ENCODE results near the gene MAD1L1. TPM values are rescaled to one million over a fixed set of nuclear protein-coding genes. Genes with fewer than 3 reads are reported as not detected.

MAD1L1 gene
- polyA plus RNA-seq, 6 donors from 2014 or later = 109 to 209 (median 158) TPM

- ATAC-seq (ENCODE audit: low read depth in 2 of 2) = no peak
- peak overlapping the region in 2 of 6 donors; percentile 42 to 54 for H3K27ac Mint-ChIP-seq
- no peak for DNase-seq
- no peaks in the 10 kb centered on the region for H3K27me3 Mint-ChIP-seq
- no peaks in the 10 kb centered on the region for H3K9me3 Mint-ChIP-seq
- peaks cover 4 to 38% of the 10 kb centered on the region in 2 donors for H3K36me3 Mint-ChIP-seq
- peaks cover 0 to 11% (median 0%) of the 10 kb centered on the region in 3 donors for H3K4me1 Mint-ChIP-seq
- no peak overlapping the region for H3K4me3 Mint-ChIP-seq
Observed at GRCh38 chr7:2217716-2218443, 14.9 kb downstream of the MAD1L1 start.

GRCh38 chr7:2217206-2217605 is 15.5 kb downstream of the MAD1L1 start:
- peak overlapping the region in 1 of 8 donors; percentile 48 for H3K4me3 Mint-ChIP-seq
- DNase-seq (no peak), ATAC-seq (ENCODE audit: low read depth in 2 of 2) (no peak)
- H3K36me3 Mint-ChIP-seq = peaks cover 11 to 45% of the 10 kb centered on the region in 2 donors
- no peaks in the 10 kb centered on the region for H3K27me3 Mint-ChIP-seq
- peak overlapping the region in 1 of 6 donors; percentile 64 for H3K27ac Mint-ChIP-seq
- no peaks in the 10 kb centered on the region for H3K9me3 Mint-ChIP-seq
- H3K4me1 Mint-ChIP-seq = peaks cover 0 to 11% (median 0%) of the 10 kb centered on the region in 3 donors

DNA sequence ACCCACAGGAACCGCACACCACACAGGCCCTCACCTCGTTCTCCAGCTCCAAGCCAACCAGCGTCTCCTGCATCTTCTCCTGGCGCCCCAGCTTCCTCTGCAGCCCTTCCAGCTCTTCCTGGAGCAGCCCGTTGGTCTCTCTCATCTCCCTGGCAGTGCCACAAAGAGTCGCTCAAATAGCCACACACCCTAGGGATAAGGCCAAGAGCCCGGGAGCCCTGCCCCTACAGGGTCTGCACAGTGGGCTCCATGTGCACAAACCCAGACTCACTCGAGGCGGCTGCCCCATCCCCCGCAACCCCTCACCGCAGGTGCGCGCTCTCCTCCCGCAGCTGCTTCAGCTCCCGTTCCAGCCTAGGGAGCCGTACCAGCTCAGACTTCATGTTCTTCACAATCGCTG is 16.9 kb downstream of the MAD1L1 start:
- peaks cover 0 to 7% (median 0%) of the 10 kb centered on the region in 3 donors for H3K4me1 Mint-ChIP-seq
- ATAC-seq (ENCODE audit: low read depth in 2 of 2) = no peak
- H3K9me3 Mint-ChIP-seq = no peaks in the 10 kb centered on the region
- peak overlapping the region in 2 of 6 donors; percentile 78 to 91 for H3K27ac Mint-ChIP-seq
- DNase-seq = no peak
- H3K4me3 Mint-ChIP-seq = no peak overlapping the region
- H3K27me3 Mint-ChIP-seq = no peaks in the 10 kb centered on the region
- peaks cover 11 to 39% of the 10 kb centered on the region in 2 donors for H3K36me3 Mint-ChIP-seq

- Mint-ChIP-seq H3K4me3 (no peak overlapping the region), H3K36me3 (peaks cover 11 to 39% of the 10 kb centered on the region in 2 donors), H3K9me3 (no peaks in the 10 kb centered on the region), H3K4me1 (peaks cover 0 to 7% (median 0%) of the 10 kb centered on the region in 3 donors), H3K27ac (peak overlapping the region in 1 of 6 donors; percentile 38), H3K27me3 (no peaks in the 10 kb centered on the region)
- no peak for DNase-seq
- ATAC-seq (ENCODE audit: low read depth in 2 of 2) = no peak
Observed at GRCh38 chr7:2214636-2215035, 18.1 kb downstream of the MAD1L1 start.

- ATAC-seq (ENCODE audit: low read depth in 2 of 2) = no peak
- Mint-ChIP-seq H3K4me1 (peaks cover 0 to 7% (median 4%) of the 10 kb centered on the region in 3 donors), H3K9me3 (no peaks in the 10 kb centered on the region), H3K4me3 (no peak overlapping the region), H3K36me3 (peaks cover 11 to 39% of the 10 kb centered on the region in 2 donors), H3K27ac (peak overlapping the region in 3 of 6 donors; percentile 24 to 58 (median 29)), H3K27me3 (no peaks in the 10 kb centered on the region)
- DNase-seq = no peak
Observed at GRCh38 chr7:2213551-2214215, 19.1 kb downstream of the MAD1L1 start.

- H3K4me3 Mint-ChIP-seq = peak overlapping the region in 1 of 8 donors; percentile 30
- ATAC-seq (ENCODE audit: low read depth in 2 of 2) (no peak), DNase-seq (no peak)
- peaks cover 11 to 32% of the 10 kb centered on the region in 2 donors for H3K36me3 Mint-ChIP-seq
- peak overlapping the region in 1 of 6 donors; percentile 14 for H3K27ac Mint-ChIP-seq
- H3K9me3 Mint-ChIP-seq = no peaks in the 10 kb centered on the region
- H3K27me3 Mint-ChIP-seq = no peaks in the 10 kb centered on the region
- peaks cover 0 to 5% (median 4%) of the 10 kb centered on the region in 3 donors for H3K4me1 Mint-ChIP-seq
Observed at GRCh38 chr7:2212906-2213305, 19.8 kb downstream of the MAD1L1 start.

DNA sequence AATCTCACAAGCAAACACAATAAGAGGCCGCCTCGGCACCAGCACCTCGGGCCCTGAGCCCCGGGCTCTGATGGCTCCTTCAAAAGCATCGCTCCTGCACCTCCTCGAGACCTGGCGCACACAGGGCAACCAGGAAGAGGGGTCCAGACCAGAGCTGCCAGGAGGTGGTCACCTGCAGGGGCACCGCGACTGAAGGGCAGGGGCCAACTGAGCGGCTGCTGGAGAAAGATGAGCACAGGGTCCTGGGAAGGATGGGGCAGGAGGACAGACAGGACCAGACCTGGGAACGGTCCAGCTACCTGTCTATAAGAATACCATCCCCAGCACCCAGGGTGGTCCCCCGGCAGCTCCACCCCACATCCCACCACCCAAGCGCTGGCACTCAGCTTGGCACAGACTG is 20.8 kb downstream of the MAD1L1 start:
- H3K9me3 Mint-ChIP-seq = no peaks in the 10 kb centered on the region
- H3K36me3 Mint-ChIP-seq = peaks cover 11 to 29% of the 10 kb centered on the region in 2 donors
- ATAC-seq (ENCODE audit: low read depth in 2 of 2) (no peak), DNase-seq (no peak)
- peak overlapping the region in 1 of 6 donors; percentile 57 for H3K27ac Mint-ChIP-seq
- peaks cover 0 to 5% (median 4%) of the 10 kb centered on the region in 3 donors for H3K4me1 Mint-ChIP-seq
- H3K4me3 Mint-ChIP-seq = no peak overlapping the region
- no peaks in the 10 kb centered on the region for H3K27me3 Mint-ChIP-seq

DNA sequence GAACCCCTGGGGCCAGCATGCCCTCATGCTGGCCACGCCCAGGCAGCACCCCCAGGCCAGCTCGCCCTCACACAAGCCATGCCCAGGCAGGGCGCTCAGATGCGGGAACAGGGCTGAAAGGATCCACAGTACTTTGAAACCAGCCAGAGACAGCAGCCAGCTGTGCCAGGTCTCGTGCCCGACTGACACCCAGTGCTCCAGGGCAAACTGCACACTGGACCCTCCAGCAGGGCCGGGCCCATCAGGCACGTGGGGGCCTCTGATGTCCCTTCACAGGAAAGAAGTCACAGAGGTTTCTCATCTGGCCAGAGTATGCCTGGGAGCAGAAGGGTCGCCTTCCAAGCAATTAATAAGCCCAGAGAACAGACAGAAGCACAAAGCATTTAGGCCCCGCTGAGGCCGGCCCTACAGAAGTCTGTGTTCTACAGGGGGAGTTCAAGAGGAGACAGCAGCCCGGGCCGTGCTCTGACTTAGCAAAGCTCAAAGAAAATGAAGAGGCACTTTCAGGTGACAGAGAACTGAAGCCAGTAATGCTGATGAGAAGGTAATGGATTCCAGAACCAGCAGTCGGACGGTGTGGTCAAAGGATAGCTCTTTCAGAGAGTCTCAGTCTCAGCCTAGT is 21.4 kb downstream of the MAD1L1 start:
- no peak overlapping the region for H3K4me3 Mint-ChIP-seq
- ATAC-seq (ENCODE audit: low read depth in 2 of 2) = no peak
- H3K4me1 Mint-ChIP-seq = peaks cover 0 to 5% (median 4%) of the 10 kb centered on the region in 3 donors
- peak overlapping the region in 1 of 6 donors; percentile 57 for H3K27ac Mint-ChIP-seq
- no peak for DNase-seq
- peaks cover 11 to 28% of the 10 kb centered on the region in 2 donors for H3K36me3 Mint-ChIP-seq
- H3K27me3 Mint-ChIP-seq = no peaks in the 10 kb centered on the region
- H3K9me3 Mint-ChIP-seq = no peaks in the 10 kb centered on the region

GRCh38 chr7:2210551-2211258 is 22.0 kb downstream of the MAD1L1 start:
- Mint-ChIP-seq H3K36me3 (peaks cover 11 to 21% of the 10 kb centered on the region in 2 donors), H3K27ac (peak overlapping the region in 1 of 6 donors; percentile 42), H3K27me3 (no peaks in the 10 kb centered on the region), H3K9me3 (no peaks in the 10 kb centered on the region), H3K4me3 (no peak overlapping the region), H3K4me1 (peaks cover 0 to 5% (median 4%) of the 10 kb centered on the region in 3 donors)
- ATAC-seq (ENCODE audit: low read depth in 2 of 2) (no peak), DNase-seq (no peak)

DNA sequence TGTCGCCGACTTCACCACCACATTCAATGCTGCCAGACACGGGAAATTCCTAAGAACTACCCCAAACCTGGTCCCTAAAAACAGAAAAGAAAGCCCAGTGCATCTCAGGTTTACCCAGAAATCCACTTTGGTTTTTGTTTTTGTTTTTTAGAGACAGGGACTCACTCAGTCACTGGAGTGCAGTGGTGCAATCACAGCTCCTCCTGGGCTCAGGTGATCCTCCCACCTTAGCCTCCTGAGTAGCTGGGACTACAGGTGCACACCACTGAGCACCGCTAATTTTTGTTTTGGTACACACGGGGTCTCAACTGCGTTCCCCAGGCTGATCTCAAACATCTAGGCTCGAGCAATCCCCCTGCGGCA is 22.8 kb downstream of the MAD1L1 start:
- H3K36me3 Mint-ChIP-seq = peaks cover 11 to 17% of the 10 kb centered on the region in 2 donors

DNA sequence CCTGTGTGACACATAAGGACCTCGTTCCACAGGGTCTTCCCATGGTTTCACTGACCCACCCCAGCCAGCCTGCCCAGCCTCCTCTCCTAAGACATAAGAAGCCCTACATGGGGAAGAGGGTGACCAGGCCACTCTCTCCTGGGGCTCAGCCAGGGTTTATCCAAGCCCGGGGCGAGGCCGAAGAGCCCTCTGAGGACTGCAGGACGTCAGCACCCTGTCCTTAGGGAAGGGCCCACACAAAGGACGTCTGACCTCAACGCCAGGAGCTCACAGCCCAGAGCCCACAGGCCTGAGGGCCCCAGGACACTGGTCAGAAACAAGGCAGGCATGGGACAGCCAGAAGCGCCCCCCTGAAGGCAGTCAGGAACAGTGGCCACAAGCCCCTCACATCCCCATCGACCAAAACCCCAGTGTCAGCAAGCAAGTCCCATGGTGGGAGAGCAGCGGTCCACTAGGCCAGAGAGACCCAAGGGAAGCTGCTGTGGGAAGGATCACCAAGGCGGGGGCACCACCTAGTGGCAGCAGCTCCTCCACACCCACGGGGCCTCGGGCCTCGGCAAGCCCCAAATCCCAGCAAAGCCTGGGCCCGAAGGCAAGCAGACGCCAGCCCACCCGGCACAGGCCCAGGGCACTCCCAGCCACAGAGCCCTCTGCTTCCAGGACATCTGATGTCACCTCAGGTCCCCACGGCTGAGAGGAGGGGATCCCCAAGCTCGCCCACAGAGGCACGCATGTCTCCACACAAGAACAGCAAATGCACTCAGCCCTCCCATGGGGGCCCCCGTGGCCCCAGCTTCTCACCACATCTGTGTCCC is 23.4 kb downstream of the MAD1L1 start:
- Mint-ChIP-seq H3K27me3 (no peaks in the 10 kb centered on the region), H3K9me3 (no peaks in the 10 kb centered on the region), H3K27ac (peak overlapping the region in 4 of 6 donors; percentile 8 to 79 (median 40)), H3K36me3 (peaks cover 11 to 17% of the 10 kb centered on the region in 2 donors), H3K4me3 (no peak overlapping the region), H3K4me1 (peaks cover 2 to 10% (median 4%) of the 10 kb centered on the region in 3 donors)
- peak; percentile 42 for DNase-seq
- ATAC-seq (ENCODE audit: low read depth in 2 of 2) = peak; percentile 64 to 78

More for the DNA sequence above, 22.8 kb downstream of the MAD1L1 start:
- Mint-ChIP-seq H3K27ac (peak overlapping the region in 3 of 6 donors; percentile 8 to 79 (median 61)), H3K4me3 (no peak overlapping the region), H3K4me1 (peaks cover 0 to 6% (median 4%) of the 10 kb centered on the region in 3 donors), H3K27me3 (no peaks in the 10 kb centered on the region), H3K9me3 (no peaks in the 10 kb centered on the region)
- peak in 1 of 2 donors; percentile 26 for ATAC-seq (ENCODE audit: low read depth in 2 of 2)
- no peak for DNase-seq

GRCh38 chr7:2208712-2209111 is 24.0 kb downstream of the MAD1L1 start:
- H3K27ac Mint-ChIP-seq = peak overlapping the region in 1 of 6 donors; percentile 8
- DNase-seq = no peak
- H3K27me3 Mint-ChIP-seq = no peaks in the 10 kb centered on the region
- no peak overlapping the region for H3K4me3 Mint-ChIP-seq
- H3K9me3 Mint-ChIP-seq = no peaks in the 10 kb centered on the region
- ATAC-seq (ENCODE audit: low read depth in 2 of 2) = no peak
- peaks cover 7 to 11% of the 10 kb centered on the region in 2 donors for H3K36me3 Mint-ChIP-seq
- H3K4me1 Mint-ChIP-seq = peaks cover 6 to 16% (median 9%) of the 10 kb centered on the region in 3 donors

Data from naive B cell (primary cell).